HG03469 (cell line): ENCODE results near the gene ZC3H10.

Experiments used
- ATAC-seq: cut with Tn5 transposase; IDR thresholded peaks from one replicate; pipeline ENCODE4 v1.9.1; 2021; ENCODE audit warnings: mild to moderate bottlenecking, moderate library complexity, moderate number of reproducible peaks; ENCODE audit not compliant: unreplicated experiment

ZC3H10 gene

GRCh38 chr12:56169229-56169759 is 51.2 kb downstream of the ZC3H10 start:
- no peak for ATAC-seq

- no peak for ATAC-seq
Observed at GRCh38 chr12:56172839-56173238, 54.8 kb downstream of the ZC3H10 start.
